CD4-positive, alpha-beta T cell treated with Interleukin-15 for 4 hours (primary cell): ENCODE results near the gene SIRT7.
A peak's percentile ranks its signal among the peaks of the same experiment; 100 is the strongest.

Experiments
- DNase-seq: peaks from one replicate; pipeline ENCODE4 v3.0.0-alpha.2; 2020; ENCODE audit warnings: low spot score

Gene SIRT7, protein sequence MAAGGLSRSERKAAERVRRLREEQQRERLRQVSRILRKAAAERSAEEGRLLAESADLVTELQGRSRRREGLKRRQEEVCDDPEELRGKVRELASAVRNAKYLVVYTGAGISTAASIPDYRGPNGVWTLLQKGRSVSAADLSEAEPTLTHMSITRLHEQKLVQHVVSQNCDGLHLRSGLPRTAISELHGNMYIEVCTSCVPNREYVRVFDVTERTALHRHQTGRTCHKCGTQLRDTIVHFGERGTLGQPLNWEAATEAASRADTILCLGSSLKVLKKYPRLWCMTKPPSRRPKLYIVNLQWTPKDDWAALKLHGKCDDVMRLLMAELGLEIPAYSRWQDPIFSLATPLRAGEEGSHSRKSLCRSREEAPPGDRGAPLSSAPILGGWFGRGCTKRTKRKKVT

DNA sequence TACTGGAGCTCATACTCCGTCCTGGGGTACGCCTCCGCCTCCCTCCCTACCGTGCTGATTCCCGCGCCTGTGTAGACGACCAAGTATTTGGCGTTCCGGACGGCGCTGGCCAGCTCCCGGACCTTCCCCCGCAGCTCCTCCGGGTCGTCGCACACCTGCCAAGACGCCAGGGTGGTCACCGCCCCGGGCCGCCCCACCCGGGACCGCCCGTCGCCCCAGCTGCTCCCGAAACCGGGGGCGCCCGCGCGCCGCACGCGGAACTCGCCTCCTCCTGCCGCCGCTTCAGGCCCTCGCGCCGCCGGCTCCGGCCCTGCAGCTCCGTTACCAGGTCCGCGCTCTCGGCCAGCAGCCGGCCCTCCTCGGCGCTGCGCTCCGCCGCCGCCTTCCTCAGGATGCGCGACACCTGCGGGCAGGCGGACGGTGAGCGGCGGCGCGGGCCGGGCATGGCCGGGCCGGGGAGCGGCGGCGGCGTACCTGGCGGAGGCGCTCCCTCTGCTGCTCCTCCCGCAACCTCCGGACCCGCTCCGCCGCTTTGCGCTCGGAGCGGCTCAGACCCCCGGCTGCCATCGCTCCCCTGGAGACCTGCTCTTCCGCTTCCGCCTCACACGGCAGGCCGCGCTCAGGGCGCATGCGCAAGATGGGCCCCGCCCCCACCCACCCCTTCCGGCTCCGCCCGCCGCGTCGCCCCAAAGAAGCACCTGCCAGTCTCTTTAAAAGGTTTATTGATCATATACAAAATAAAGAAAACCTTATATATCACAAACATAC lies at the start of gene SIRT7:
TSS of gene SIRT7 (minus strand) at position 612 of the 768 bp plus-strand sequence. CDS start at position 567, 45 bp downstream.
- DNase-seq, result peak; percentile 86

DNA sequence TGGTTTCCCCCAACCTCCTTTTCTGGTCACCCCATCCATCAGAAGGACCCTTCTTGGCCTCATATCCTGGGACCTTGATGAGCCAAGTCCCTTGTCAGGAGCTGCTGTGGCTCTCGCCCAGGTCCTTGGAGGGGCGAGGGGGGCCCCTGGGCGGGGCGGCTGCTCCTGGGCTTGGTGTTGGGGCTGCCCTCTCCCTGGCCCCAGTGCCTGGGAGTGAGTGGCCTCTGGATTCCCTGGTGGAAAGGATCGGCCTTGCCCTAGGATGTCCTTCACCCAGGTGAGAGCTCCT lies 49.2 kb upstream of the SIRT7 start:
- no peak for DNase-seq

DNA sequence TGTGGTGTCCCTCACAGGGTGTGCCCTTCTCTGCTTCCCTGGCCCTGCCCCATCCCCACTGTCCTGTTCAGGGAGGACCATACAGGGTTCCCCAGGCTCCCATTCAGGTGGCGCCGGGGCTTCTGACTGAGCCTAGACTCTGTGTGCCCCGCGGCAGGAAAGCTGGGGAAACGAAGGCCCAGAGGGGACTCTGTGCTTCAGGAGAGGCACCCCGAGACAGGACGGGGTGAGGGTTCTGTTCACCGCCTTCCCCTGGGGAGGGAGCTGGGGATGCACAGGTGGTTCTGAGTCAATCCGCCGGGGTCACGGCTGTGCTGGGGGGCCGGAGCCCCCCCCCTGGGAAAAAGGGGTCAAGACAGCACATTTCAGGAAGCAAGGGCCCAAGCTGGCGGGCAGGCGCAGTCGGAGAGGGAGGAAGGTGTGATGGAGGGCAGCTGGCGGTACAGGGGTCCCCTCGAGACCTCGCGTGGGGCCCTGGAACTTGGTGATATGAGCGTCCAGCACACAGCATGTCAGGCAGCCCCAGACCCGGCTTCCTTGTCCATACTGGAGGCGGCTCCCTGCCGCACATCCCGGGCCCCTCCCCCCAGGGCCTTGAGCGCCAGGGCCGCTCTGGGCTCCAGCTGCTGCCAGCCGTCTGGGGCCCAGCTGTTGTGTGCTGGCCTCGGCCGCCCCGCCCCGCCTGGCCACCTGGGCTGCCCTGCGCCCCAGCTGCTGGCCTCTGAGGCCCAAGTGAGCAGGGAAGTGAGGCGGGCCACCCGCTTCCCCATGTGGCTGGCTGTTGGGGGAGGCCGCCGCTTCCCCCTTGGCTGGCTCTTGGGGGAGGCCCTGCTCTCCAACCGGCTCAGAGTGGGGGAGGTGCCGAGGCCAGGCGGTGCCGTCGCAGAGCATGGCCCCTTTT lies 48.6 kb upstream of the SIRT7 start:
- no peak for DNase-seq

DNA sequence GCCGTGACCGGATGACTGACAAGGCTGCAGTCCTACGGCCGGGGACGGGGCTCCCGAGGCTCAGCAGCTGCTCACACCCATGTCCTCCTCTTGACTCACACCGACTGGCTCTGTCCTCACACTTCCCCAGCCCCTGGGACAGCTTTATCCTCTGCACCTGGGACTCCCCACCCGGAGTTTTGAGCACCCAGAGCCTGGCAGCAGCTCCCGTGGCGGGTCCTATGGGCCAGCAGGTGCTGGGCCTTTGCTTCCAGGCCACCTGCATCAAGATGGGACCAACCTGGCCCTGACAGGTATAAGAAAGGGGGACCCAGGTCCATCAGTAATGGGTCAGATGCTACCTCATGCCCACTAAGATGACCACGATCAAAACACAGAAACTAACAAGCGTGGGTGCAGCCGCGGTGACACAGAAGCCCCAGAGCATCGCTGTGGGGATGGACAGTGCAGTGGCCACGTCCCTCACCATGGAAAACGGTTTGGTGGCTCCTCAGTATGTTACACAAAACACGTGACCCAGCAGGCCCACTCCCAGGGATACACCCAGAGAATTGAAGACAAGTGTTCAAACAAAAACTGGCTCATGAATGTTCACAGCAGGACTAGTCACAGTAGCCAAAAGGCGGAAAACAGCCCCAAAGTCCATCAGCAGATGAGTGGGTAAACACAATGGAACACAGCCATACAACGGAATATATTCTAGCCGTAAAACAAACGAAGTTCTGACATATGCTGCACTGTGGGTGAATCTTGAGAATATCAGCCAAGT lies 46.3 kb upstream of the SIRT7 start:
- DNase-seq, result no peak

DNA sequence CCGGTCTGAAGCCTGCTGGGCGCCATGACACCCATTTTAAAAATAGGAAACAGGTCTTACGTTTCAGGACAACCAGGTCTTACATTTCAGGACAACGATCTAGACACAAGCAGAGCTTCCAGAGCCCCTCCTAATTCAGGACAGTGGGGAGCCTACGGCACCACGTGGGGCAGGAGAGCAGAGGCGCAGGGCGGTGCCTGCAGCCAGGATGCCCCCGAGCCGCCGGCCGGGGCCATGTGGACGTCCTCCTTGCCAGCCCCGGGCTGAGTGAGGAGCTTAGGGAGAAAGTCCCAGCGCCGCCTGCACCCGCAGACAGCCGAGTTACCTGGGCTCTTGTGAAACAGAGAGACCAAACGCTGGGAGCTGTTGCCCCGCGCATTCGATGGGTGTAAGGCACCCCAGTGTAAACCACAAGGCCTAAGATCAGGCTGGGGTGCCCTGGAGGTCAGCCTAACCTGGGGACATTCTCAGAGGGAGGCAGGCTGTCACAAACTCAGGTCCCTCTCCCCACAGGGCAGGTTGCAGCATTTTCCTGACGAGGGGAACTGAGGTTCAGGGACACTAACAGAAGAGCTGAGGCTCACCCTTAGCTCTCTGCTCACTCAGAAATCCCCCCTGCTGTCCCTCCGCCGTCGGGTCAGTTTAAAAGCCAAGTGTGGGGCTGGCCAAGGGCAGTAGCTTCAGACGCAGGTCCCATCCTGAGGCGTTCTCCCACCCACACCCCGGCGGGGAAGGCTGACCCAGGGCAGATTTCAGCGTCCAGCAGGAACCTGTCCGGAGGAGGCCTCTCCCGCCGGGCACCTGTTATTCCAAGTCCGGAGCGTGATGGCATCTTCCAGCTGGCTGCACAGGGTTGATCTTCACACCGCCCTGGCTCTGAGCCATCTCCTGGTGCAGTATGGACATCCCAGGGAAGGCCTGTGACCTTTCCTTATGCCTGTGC lies 44.8 kb upstream of the SIRT7 start:
- no peak for DNase-seq

DNA sequence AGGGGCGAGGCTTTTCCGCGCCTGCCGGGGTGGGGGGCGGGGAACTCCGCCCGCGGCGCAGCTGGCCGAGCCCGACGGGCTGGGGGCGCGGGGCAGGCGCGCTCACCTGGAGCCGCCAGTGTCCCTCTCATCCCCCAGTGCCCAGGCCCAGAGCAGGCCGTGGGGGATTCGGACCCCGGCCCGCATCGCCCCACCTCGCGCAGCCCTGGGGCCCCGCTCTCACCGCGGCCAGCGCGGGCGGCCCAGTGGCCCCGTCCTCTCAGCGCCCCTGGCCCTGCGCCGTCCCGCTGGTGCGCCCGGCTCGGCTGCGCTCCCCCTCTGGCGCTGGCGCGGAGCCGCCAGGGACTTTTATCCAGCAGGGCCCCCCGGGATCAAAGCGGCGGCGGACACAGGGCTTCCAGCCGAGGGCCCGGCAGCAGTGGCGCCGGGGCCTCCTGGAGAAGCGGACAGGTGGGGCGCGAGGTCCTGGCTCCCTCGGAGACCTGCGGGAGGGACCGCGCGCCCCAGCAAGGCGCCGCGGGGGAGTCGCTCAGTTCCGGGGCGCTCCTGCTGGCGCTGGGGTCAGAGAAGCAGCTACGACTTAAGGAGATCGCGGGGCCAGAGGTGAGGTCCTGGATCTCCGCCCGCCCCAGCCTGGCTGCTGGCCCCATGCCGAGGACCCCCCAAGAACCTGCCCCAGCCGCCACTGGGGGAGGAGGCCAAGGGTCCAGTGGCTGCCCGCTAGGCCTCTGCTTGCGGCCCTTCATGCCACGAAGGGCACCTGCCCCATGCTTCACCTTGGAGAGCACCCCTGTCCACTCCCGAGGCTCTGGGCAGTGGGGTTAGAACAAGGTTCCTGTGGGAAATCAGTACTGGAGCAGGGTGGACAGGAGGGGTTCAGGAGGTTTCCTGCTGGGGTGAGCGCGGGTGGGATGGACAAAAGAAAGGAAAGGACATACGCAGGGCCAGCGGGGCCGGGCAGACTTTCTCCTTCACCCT lies 43.8 kb upstream of the SIRT7 start:
- no peak for DNase-seq

DNA sequence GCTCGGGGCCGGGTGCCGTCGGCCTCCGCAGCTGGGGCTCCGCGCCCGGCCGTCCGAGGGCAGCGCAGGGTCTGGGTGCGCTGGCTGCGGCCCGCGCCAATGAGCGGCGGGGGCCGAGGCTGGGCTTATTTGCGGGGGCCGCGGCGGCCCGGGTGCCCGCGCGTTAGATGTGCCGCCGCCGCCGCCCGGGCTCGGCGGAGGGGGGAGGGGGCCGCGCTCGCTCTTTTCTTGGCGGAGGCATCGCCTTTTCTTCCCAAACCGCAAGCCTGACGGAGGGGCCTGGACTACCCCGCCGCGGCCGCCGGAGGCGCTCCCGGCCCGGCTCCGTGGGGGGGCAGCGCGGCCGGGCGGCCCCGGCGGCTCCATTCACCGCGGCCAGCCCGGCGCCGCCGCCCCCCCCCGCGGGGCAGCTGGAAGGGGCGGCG lies 43.1 kb upstream of the SIRT7 start, which contains the start of gene NOTUM:
TSS of gene NOTUM (minus strand) at position 101 of the 425 bp plus-strand sequence. CDS start 278 bp downstream, outside the sequence.
- no peak for DNase-seq

DNA sequence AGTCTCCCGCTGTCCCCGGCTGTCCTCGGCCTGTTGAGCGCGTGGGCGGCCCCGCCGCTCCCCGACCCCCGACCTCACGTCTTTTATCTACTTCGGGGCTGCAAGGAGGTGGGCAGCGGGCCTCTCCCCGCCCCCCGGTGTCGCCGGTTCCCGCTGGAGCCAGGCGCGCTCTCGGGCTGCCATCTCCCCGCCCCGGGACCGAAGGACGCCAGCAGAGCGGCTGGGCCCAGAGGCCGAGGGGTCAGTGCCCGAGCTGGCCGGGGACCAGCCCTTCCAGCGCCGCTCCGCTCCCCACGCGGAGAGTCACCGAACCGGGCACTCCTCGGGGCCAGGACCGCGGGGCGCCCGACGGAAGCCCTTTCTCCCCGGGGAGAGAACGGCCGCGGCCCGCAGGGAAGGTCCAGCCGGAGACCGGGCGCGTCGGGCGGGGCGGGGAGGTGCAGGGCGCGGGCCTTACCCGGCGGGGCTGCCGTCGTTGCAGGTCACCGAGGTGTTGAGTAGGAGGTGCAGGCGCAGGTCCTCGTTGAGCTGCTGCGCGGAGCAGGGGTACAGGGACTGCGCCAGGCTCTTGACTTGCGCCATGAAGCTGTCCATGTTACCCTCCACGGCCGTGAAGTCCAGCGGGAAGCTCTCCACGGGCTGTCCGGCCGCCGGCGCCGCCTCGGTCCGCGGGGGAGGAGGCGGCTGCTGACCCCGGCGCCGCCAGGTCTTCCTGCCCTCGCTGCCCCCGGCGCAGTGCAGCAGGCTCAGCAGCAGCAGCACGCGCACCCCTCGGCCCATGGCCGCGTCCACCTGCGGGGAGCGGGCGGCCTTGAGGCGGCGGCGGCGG lies 42.4 kb upstream of the SIRT7 start:
- DNase-seq, result no peak

DNA sequence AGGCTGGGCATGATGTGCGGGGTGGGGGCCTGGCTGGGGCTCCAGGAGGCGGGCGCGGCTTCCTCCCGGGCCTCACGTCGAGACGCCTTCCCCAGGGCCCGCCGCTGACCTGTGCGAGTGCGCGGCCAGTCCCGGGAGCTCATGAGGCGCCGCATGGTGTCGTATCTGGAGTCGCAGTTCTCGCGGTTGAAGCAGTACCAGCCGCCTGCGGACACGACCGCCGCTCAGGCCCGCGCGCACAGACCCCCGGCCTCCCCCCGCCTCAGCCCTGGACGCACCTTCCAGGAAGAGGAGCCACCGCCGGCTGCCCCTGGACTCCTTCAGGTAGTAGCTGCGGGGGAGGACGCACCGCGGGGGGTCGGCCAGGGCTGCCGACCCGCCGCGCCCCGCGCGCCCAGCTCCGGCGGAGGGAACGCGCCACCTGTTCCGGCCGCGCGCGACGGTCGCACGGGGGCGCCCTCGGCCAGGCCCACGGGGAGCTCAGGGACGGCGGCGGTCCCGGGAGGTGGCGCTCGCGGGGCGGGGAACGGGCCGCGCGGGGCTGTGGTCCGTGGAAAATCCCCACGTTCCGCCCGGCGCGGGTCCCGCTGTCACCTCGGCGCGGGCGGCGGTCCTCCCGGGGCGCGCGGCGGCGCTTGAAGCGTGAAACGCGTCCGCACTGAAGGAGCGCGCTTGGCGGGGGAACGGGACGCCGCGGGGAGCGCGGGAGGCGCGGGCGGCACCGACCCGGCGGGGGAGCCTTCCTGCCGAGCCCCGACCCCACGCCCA lies 41.6 kb upstream of the SIRT7 start:
- peak; percentile 79 for DNase-seq

DNA sequence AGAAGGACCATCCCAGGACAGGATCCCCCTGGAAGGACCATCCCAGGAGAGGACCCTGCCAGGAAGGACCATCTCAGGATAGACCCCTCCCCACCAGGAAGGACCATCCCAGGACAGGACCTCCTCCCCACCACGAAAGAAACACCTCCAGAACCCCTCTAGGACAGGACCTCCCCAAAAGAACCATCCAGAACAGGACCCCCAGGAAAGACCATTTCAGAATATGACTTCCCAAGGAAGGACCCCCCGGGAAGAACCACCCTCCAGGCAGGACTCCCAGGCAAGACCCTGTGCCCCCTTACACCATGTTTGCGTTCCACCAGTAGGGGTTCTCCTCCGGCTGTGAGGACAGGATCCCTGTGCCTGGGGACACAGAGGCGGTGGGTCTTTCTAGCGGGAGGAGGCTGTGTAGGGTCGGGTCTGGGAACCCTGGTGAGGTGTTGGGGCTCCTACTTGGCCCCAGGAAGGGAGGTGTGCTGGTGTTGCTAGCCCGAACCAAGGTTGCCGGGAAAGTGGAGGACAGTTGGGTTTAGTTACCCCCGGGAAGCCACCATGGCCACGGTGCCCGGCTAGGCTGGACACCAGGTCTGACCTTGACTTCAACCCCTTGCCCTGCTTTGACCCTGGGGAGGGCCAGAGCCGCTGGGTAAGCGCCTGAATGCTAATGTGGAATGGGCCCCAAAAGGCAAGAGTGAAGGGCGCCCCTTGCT lies 40.8 kb upstream of the SIRT7 start:
- DNase-seq, result no peak

DNA sequence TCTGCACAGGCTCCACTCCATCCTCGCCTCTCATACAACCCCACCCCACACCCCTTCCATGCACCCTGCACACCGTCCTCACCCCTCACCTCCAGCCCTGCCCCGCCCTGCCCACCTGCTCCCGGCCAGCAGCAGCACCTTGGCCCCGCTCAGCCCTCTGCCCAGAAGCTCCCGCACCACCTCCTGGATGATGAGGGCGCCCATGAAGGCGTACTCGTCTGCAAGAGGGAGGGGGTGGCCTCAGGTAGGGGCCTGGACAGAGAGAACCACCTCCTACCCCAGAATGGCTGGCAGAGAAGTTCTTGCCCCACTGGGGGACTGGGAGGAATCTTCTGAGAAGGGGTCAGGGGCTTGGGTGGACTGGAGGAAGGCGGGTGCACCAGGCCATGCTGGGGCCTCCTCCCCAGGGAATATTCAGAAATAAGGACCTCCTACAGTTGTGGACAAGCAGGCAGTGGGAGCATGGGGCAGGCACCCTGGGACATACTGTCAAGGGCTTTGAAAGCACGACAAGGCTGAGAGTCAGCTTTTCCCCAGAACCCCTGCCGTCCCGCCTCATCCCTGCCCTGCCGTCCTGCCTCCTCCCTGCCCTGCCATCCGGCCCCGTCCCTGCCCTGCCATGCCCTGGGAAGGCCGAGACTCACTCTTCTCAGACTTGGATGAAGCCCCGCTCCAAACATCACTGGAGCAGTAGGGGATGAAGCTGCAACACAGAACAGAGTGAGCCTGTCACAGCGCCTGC lies 39.9 kb upstream of the SIRT7 start:
- DNase-seq, result no peak

DNA sequence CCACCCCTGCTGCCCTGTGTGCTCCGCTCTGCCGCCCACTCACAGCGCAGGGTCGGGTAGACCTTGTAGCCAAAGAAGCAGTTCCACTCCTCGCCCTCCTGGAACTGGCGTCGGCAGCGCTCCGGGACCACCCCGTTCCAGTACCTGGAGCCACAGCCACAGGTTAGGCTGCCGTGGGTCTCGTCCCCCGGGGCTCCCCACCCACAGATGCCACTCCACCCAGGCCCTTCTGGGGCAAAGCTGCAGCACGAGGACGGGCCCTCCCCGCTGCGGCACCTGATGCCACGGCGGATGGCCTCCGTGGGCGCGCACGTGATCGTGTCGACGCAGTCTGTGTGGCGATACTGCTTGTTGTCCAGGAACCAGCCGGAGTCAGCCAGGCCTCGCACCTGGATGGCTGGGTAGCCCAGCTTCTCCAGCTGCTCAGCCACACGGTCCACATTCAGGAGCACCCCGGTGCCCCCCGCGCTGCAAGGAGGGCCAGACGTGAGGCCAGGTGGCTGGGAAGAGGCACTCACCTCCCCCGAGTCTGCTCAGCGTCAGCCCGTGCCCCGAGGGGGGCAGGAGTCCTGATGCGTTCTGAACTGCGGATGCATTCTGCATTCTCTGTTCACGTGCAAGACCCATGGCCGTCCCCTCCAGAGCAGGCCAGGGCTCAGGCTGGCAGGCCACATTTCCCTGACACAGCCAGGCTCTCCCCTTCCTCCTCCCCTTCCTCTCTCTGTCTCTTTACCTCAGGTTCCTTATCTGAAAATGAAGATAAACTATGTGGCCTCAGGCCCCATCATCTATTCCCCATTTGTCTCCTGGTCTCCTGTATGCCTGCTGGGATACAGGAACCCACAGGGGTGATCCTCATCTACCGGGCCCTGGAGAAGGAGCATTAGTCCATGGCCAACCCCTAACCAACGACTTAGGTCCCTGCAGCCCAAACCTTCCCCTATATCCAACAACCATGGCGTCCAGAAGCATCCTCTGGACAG lies 38.9 kb upstream of the SIRT7 start:
- DNase-seq, result no peak

DNA sequence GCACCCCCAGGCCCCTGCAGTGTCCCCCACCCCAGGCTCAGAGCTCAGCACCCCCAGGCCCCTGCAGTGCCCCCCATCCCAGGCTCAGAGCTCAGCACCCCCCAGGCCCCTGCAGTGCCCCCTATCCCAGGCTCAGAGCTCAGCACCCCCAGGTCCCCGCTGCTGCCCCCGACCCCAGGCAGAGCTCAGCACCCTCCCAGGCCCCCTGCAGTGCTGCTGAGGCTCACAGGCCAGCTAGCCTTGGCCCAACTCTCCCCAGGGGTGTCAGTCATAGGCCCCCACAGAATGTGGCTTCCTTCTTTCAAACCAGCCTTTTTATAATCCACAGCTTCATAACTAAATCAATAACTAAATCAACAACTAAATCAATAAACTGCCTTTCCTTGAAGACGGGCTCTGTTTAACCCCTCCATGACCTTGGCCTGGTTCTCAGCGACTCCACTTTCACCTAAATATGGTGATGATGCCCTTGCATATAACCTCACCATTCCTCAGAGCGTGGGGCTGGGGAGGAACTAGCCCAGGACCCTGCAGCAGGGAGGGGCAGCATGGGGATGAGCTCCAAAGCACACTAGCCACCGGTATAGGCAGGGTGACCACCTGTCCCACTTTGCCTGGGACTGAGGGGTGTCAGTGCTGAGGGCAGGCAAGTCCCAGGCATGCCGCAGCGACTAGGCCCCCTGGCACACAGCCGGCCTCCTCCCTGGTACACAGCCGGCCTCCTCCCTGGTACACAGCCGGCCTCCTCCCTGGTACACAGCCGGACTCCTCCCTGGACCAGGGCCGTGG lies 38.0 kb upstream of the SIRT7 start:
- DNase-seq, result no peak

DNA sequence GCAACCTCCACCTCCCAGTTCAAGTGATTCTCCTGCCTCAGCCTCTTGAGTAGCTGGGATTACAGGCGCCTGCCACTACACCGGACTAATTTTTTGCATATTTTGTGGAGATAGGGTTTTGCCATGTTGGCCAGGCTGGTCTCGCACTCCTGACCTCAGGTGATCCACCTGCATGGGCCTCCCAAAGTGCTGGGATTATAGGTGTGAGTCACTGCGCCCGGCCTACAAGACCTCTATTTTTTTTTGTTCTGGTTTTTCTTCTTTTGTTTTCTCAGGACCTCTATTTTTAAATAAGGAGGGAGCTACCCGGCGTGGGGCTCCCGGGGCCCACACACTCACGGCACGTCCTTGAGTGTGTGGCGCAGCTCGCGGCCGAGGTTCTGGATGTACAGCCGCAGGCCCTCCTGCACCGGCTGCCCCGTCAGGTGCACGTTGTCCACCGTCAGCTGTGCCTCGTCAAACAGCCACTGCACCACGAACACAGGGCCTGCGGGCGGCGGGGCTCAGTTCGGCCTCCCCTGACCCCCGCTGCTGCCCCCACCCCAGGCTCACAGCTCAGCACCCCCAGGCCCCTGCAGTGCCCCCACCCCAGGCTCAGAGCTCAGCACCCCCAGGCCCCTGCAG lies 37.2 kb upstream of the SIRT7 start:
- DNase-seq, result no peak
